WERI-Rb-1 (cell line): ENCODE results near the gene BNC2.
A peak's percentile ranks its signal among the peaks of the same experiment; 100 is the strongest.

ENCODE experiments used
- DNase-seq: peaks from one replicate; pipeline ENCODE4 v3.0.0-alpha.2; 2020
- H3K27ac ChIP-seq: fragments of 250-450 bp; sonication (Bioruptor Pico); 2 replicates; pipeline ENCODE4 v1.5.1; 2020; ENCODE audit warnings: mild to moderate bottlenecking, moderate library complexity
- H3K27me3 ChIP-seq: fragments of 250-450 bp; sonication (Bioruptor Pico); 2 replicates; pipeline ENCODE4 v1.5.1; 2021; ENCODE audit warnings: mild to moderate bottlenecking, low read depth, moderate library complexity; ENCODE audit not compliant: insufficient read depth, severe bottlenecking
- H3K36me3 ChIP-seq: fragments of 250-450 bp; sonication (Bioruptor Pico); 2 replicates; pipeline ENCODE4 v1.5.1; 2020; ENCODE audit warnings: mild to moderate bottlenecking, moderate library complexity
- H3K4me3 ChIP-seq: 2 replicates; pipeline ENCODE4 v1.5.1; 2011; ENCODE audit warnings: low read depth, mild to moderate bottlenecking, control low read depth, low read length
- H3K9me3 ChIP-seq: fragments of 250-450 bp; sonication (Bioruptor Pico); 2 replicates; pipeline ENCODE4 v1.5.1; 2021; ENCODE audit warnings: mild to moderate bottlenecking, moderate library complexity; ENCODE audit not compliant: severe bottlenecking
- CTCF ChIP-seq: IDR thresholded peaks from 2 replicates; pipeline ENCODE4 v1.5.1; 2011; ENCODE audit warnings: low read depth, mild to moderate bottlenecking, control low read depth, inconsistent platforms, low read length

Gene BNC2

GRCh38 chr9:16585591-16585990, 284.9 kb downstream of the BNC2 start:
- no peak overlapping the region for H3K27ac ChIP-seq
- no peaks in the 10 kb centered on the region for H3K27me3 ChIP-seq
- no peaks in the 10 kb centered on the region for H3K36me3 ChIP-seq
- no peaks in the 10 kb centered on the region for H3K9me3 ChIP-seq
- H3K4me3 ChIP-seq, result no peak overlapping the region
- no peak for TF ChIP-seq CTCF
- DNase-seq, result no peak

- no peak for DNase-seq
- no peak for TF ChIP-seq CTCF
- Histone ChIP-seq H3K27ac (no peak overlapping the region), H3K4me3 (no peak overlapping the region), H3K36me3 (no peaks in the 10 kb centered on the region), H3K9me3 (no peaks in the 10 kb centered on the region), H3K27me3 (no peaks in the 10 kb centered on the region)
Measured at GRCh38 chr9:16579872-16580432, 290.5 kb downstream of the BNC2 start.

- TF ChIP-seq CTCF, result no peak
- Histone ChIP-seq H3K27me3 (no peaks in the 10 kb centered on the region), H3K36me3 (no peaks in the 10 kb centered on the region), H3K27ac (no peak overlapping the region), H3K4me3 (no peak overlapping the region), H3K9me3 (no peaks in the 10 kb centered on the region)
- DNase-seq, result no peak
Measured at GRCh38 chr9:16575986-16576245, 294.6 kb downstream of the BNC2 start.

- Histone ChIP-seq H3K27ac (no peak overlapping the region), H3K4me3 (no peak overlapping the region), H3K9me3 (no peaks in the 10 kb centered on the region), H3K36me3 (no peaks in the 10 kb centered on the region), H3K27me3 (no peaks in the 10 kb centered on the region)
- no peak for DNase-seq
- TF ChIP-seq CTCF, result peak; percentile 53
Measured at GRCh38 chr9:16575142-16575985, 295.1 kb downstream of the BNC2 start.

- H3K27ac ChIP-seq, result no peak overlapping the region
- TF ChIP-seq CTCF, result no peak
- H3K4me3 ChIP-seq, result no peak overlapping the region
- no peak for DNase-seq
- no peaks in the 10 kb centered on the region for H3K36me3 ChIP-seq
- no peaks in the 10 kb centered on the region for H3K27me3 ChIP-seq
- no peaks in the 10 kb centered on the region for H3K9me3 ChIP-seq
Measured at GRCh38 chr9:16572005-16572734, 298.3 kb downstream of the BNC2 start.
